H9 (cell line): ENCODE measurements around the gene MYLK4. TPM values are rescaled to one million over a fixed set of nuclear protein-coding genes. Genes with fewer than 3 reads are reported as not detected.

Experiments used
- DNase-seq: peaks from one replicate; pipeline ENCODE4 v3.0.0-alpha.2; 2017
- H2AFZ ChIP-seq: one replicate; pipeline ENCODE4 v1.6.1; 2013; ENCODE audit warnings: mild to moderate bottlenecking, low read length, control low read depth, moderate library complexity
- H2AK5ac ChIP-seq: 2 replicates; pipeline ENCODE4 v1.6.1; 2013; ENCODE audit warnings: low read length, control low read depth, mixed read lengths; ENCODE audit not compliant: insufficient read length
- H2BK120ac ChIP-seq: one replicate; pipeline ENCODE4 v1.6.1; 2013; ENCODE audit warnings: low read depth, mild to moderate bottlenecking, low read length, control low read depth, inconsistent platforms; ENCODE audit not compliant: poor library complexity, severe bottlenecking
- H2BK12ac ChIP-seq: 2 replicates; pipeline ENCODE4 v1.6.1; 2013; ENCODE audit warnings: low read length, control low read depth, mixed read lengths, low read depth; ENCODE audit not compliant: insufficient read length
- H2BK15ac ChIP-seq: 2 replicates; pipeline ENCODE4 v1.6.1; 2013; ENCODE audit warnings: low read depth, low read length, control low read depth
- H2BK20ac ChIP-seq: one replicate; pipeline ENCODE4 v1.6.1; 2013; ENCODE audit warnings: low read depth, mild to moderate bottlenecking, low read length, control low read depth, inconsistent platforms; ENCODE audit not compliant: poor library complexity, severe bottlenecking
- H2BK5ac ChIP-seq: 2 replicates; pipeline ENCODE4 v1.6.1; 2013; ENCODE audit warnings: low read length, control low read depth, mixed read lengths; ENCODE audit not compliant: insufficient read length
- H3K14ac ChIP-seq: 2 replicates; pipeline ENCODE4 v1.6.1; 2013; ENCODE audit warnings: low read length, control low read depth; ENCODE audit not compliant: insufficient read depth
- H3K18ac ChIP-seq: 2 replicates; pipeline ENCODE4 v1.6.1; 2013; ENCODE audit warnings: low read depth, mild to moderate bottlenecking, mixed read lengths, low read length, control low read depth; ENCODE audit not compliant: insufficient read length
- H3K23ac ChIP-seq: 2 replicates; pipeline ENCODE4 v1.6.1; 2013; ENCODE audit warnings: low read length, control low read depth, mixed read lengths, low read depth; ENCODE audit not compliant: insufficient read length
- H3K23me2 ChIP-seq: 2 replicates; pipeline ENCODE4 v1.6.1; 2013; ENCODE audit warnings: low read depth, mild to moderate bottlenecking, mixed read lengths, low read length, control low read depth; ENCODE audit not compliant: insufficient read length, poor library complexity, severe bottlenecking
- H3K27ac ChIP-seq: 2 replicates; pipeline ENCODE4 v1.5.1; 2013; ENCODE audit warnings: low read length, control low read depth, mixed read lengths, low read depth; ENCODE audit not compliant: insufficient read length
- H3K27me3 ChIP-seq: 2 replicates; pipeline ENCODE4 v1.6.1; 2013; ENCODE audit warnings: low read length, control low read depth, inconsistent platforms; ENCODE audit not compliant: insufficient read depth
- H3K4ac ChIP-seq: 2 replicates; pipeline ENCODE4 v1.6.1; 2013; ENCODE audit warnings: low read depth, mild to moderate bottlenecking, control low read depth, inconsistent platforms, low read length, moderate library complexity
- H3K4me1 ChIP-seq: 2 replicates; pipeline ENCODE4 v1.6.1; 2013; ENCODE audit warnings: low read length, control low read depth, inconsistent platforms; ENCODE audit not compliant: insufficient read depth
- H3K4me2 ChIP-seq: 2 replicates; pipeline ENCODE4 v1.6.1; 2013; ENCODE audit warnings: low read length, control low read depth, mixed read lengths; ENCODE audit not compliant: insufficient read length, insufficient read depth
- H3K56ac ChIP-seq: 2 replicates; pipeline ENCODE4 v1.6.1; 2013; ENCODE audit warnings: low read depth, mild to moderate bottlenecking, mixed read lengths, low read length, control low read depth; ENCODE audit not compliant: insufficient read length
- H3K79me1 ChIP-seq: 2 replicates; pipeline ENCODE4 v1.6.1; 2013; ENCODE audit warnings: low read depth, mild to moderate bottlenecking, moderate library complexity, low read length, control low read depth, inconsistent platforms; ENCODE audit not compliant: insufficient read depth, poor library complexity, severe bottlenecking
- H3K79me2 ChIP-seq: 2 replicates; pipeline ENCODE4 v1.6.1; 2013; ENCODE audit warnings: low read length, control low read depth, inconsistent platforms; ENCODE audit not compliant: insufficient read depth
- H3K9ac ChIP-seq: 2 replicates; pipeline ENCODE4 v1.6.1; 2013; ENCODE audit warnings: low read length, control low read depth, mixed read lengths; ENCODE audit not compliant: insufficient read length; ENCODE audit errors: extremely low read depth
- H3K9me3 ChIP-seq: one replicate; pipeline ENCODE4 v1.6.1; 2013; ENCODE audit warnings: low read depth, low read length, inconsistent platforms; ENCODE audit not compliant: control insufficient read depth
- H3T11ph ChIP-seq: one replicate; pipeline ENCODE4 v1.6.1; 2013; ENCODE audit warnings: mild to moderate bottlenecking, low read length, control low read depth, inconsistent platforms
- H4K20me1 ChIP-seq: one replicate; pipeline ENCODE4 v1.6.1; 2013; ENCODE audit not compliant: control insufficient read depth, insufficient read length, insufficient read depth
- H4K5ac ChIP-seq: 2 replicates; pipeline ENCODE4 v1.6.1; 2013; ENCODE audit warnings: low read depth, mild to moderate bottlenecking, mixed read lengths, low read length, control low read depth; ENCODE audit not compliant: insufficient read length
- H4K8ac ChIP-seq: replicated peaks from 2 replicates; pipeline ENCODE4 v1.6.1; 2013; ENCODE audit warnings: low read length, control low read depth, mixed read lengths, low read depth; ENCODE audit not compliant: insufficient read length
- H4K91ac ChIP-seq: 2 replicates; pipeline ENCODE4 v1.6.1; 2013; ENCODE audit warnings: low read depth, mild to moderate bottlenecking, moderate library complexity, mixed read lengths, low read length, control low read depth; ENCODE audit not compliant: insufficient read length
- H3K27ac Mint-ChIP-seq, 3 experiments: 2 replicates in 2 of 3; 3 replicates in 1 of 3; pipeline ENCODE4 v1.8.0; 2020 to 2021; ENCODE audit warnings: mixed read lengths in 3 of 3, mild to moderate bottlenecking in 1 of 3, moderate library complexity in 1 of 3
- H3K27me3 Mint-ChIP-seq: 2 replicates; pipeline ENCODE4 v1.8.0; 2021; ENCODE audit warnings: low read depth, mild to moderate bottlenecking, moderate library complexity, mixed read lengths
- H3K36me3 Mint-ChIP-seq, 3 experiments: 2 replicates in 2 of 3; 3 replicates in 1 of 3; pipeline ENCODE4 v1.8.0; 2020 to 2021; ENCODE audit warnings: low read depth in 3 of 3, mixed read lengths in 3 of 3; ENCODE audit not compliant: insufficient read depth in 1 of 3
- H3K4me1 Mint-ChIP-seq, 2 experiments: 2 replicates each; pipeline ENCODE4 v1.8.0; 2020; ENCODE audit warnings: mixed read lengths in 2 of 2
- H3K4me3 Mint-ChIP-seq, 2 experiments: 2 replicates in 1 of 2; 3 replicates in 1 of 2; pipeline ENCODE4 v1.8.0; 2020 to 2021; ENCODE audit warnings: mild to moderate bottlenecking in 2 of 2, mixed read lengths in 2 of 2, moderate library complexity in 1 of 2
- H3K9me3 Mint-ChIP-seq, 2 experiments: 2 replicates in 1 of 2; 3 replicates in 1 of 2; pipeline ENCODE4 v1.8.0; 2020; ENCODE audit warnings: mild to moderate bottlenecking in 2 of 2, mixed read lengths in 2 of 2, moderate library complexity in 1 of 2
- WGBS: extraction: QIAGEN DNeasy Blood & Tissue Kit; methylation state at CpG from one replicate; pipeline ENCODE4 v1.1.7; 2013; ENCODE audit warnings: missing lambda C conversion rate, low lambda C conversion rate, mixed read lengths; ENCODE audit not compliant: insufficient read length; ENCODE audit errors: extremely low coverage; 5-methylcytosine and 5-hydroxymethylcytosine counted together
- total RNA-seq: library from RNA; stranded (reverse); gene quantifications from 2 replicates; pipeline ENCODE4 v1.2.1, GENCODE V29; 2021
- TF ChIP-seq, protein P1 (sequence below): fragments of 200-600 bp; sonication (generic); conservative IDR thresholded peaks from 3 replicates; pipeline ENCODE4 v1.8.0; 2021; ENCODE audit warnings: antibody characterized with exemption, mild to moderate bottlenecking

Gene MYLK4
- total RNA-seq, 1 experiment from 2014 or later: 0.28 TPM

- Mint-ChIP-seq H3K4me1 (peaks cover 2 to 6% of the 10 kb centered on the region in 2 experiments; a peak in 3 of 4 replicates), H3K27ac (no peak overlapping the region), H3K4me3 (no peak overlapping the region), H3K36me3 (no peaks in the 10 kb centered on the region), H3K27me3 (no peaks in the 10 kb centered on the region), H3K9me3 (no peaks in the 10 kb centered on the region; a peak in 1 of 5 replicates)
- Histone ChIP-seq H2BK12ac (no peak overlapping the region), H2BK20ac (no peak overlapping the region), H3K4ac (no peak overlapping the region), H3K79me2 (no peaks in the 10 kb centered on the region), H3K79me1 (no peaks in the 10 kb centered on the region), H3K4me1 (no peaks in the 10 kb centered on the region), H4K8ac (no peak overlapping the region), H3K9ac (no peak overlapping the region), H4K20me1 (no peaks in the 10 kb centered on the region), H2BK120ac (no peak overlapping the region), H3T11ph (no peak overlapping the region), H3K14ac (no peak overlapping the region), H4K91ac (no peak overlapping the region), H2AFZ (no peak overlapping the region), H4K5ac (no peak overlapping the region), H2BK15ac (no peak overlapping the region), H3K23me2 (no peaks in the 10 kb centered on the region), H2AK5ac (no peak overlapping the region), H3K27ac (no peak overlapping the region), H3K4me2 (no peak overlapping the region), H3K23ac (no peak overlapping the region), H3K56ac (no peak overlapping the region), H3K18ac (no peak overlapping the region), H3K9me3 (no peaks in the 10 kb centered on the region), H3K27me3 (no peaks in the 10 kb centered on the region), H2BK5ac (no peak overlapping the region)
- no CpG with 5 or more reads among the region's 8 CpGs for WGBS
- TF ChIP-seq, protein P1, sequence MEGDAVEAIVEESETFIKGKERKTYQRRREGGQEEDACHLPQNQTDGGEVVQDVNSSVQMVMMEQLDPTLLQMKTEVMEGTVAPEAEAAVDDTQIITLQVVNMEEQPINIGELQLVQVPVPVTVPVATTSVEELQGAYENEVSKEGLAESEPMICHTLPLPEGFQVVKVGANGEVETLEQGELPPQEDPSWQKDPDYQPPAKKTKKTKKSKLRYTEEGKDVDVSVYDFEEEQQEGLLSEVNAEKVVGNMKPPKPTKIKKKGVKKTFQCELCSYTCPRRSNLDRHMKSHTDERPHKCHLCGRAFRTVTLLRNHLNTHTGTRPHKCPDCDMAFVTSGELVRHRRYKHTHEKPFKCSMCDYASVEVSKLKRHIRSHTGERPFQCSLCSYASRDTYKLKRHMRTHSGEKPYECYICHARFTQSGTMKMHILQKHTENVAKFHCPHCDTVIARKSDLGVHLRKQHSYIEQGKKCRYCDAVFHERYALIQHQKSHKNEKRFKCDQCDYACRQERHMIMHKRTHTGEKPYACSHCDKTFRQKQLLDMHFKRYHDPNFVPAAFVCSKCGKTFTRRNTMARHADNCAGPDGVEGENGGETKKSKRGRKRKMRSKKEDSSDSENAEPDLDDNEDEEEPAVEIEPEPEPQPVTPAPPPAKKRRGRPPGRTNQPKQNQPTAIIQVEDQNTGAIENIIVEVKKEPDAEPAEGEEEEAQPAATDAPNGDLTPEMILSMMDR: no peak
- DNase-seq: no peak
Measured at GRCh38 chr6:2688401-2689064, 62.2 kb downstream of the MYLK4 start.
